Measurements from ENCODE around the gene CMTM3.
A peak's percentile ranks its signal among the peaks of the same experiment; 100 is the strongest.

DNA sequence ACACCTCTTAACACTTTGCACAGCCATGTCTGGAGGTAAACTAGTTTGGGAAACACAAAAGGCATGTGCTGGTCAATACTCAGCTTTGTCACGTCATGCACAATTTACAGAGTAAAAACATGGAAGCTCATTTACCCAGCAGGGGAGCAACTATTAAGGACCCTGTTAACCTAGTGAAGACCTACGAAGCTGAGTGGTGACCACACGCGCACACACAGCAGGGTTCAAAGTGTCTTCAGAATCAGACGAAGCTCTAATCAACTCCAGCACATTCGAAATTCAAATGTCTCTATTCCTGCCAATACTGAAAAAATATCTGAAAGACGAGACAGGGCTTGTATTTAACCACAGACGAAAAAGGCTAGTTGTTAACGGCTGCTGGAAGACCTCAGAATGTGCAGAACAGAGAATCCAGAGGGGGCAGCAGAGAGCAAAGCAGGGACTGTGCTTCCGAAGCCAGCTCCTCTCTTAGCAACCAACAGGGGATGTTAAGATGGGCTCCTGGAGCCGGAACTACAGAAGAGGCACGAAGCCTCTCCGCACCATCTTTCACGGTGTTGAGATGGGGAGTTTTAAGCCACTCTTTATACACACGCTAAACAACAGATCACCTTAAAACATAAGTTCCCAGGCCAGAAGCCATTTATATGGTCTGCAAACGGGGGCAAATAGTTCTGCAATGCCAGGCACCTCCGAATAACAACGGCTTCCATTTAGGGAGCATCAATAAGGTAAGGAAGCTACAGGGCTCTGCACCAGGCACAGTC, 46.4 kb downstream of the CMTM3 start:
- TF ChIP-seq CTCF (IDR thresholded peaks at IDR 0.05; ENCODE audit: insufficient read depth, low read length) (peak; percentile 89), SPI1 (IDR thresholded peaks at IDR 0.05; ENCODE audit: borderline replicate concordance, low read depth) (no peak), POLR2AphosphoS5 (IDR thresholded peaks at IDR 0.05; ENCODE audit: low read depth) (no peak)

All from HL-60 (cell line).